Measurements from ENCODE around the gene SETD1B. TPM values are rescaled to one million over a fixed set of nuclear protein-coding genes. Genes with fewer than 3 reads are reported as not detected.

The SETD1B gene
- polyA plus RNA-seq, 1 donor from 2014 or later, result 2.6 TPM

GRCh38 chr12:121812921-121813896 is 9.4 kb downstream of the SETD1B start:
- H3K27me3 ChIP-seq (ENCODE audit: insufficient read depth, low read depth, low read length), result no peaks in the 10 kb centered on the region
- H3K4me3 ChIP-seq (ENCODE audit: low read length), result peak overlapping the region; percentile 81
- no peak for TF ChIP-seq MXI1 (conservative IDR thresholded peaks at IDR 0.05; ENCODE audit: poor library complexity, severe bottlenecking)
- TF ChIP-seq EZH2 (IDR thresholded peaks at IDR 0.05; ENCODE audit: borderline replicate concordance, insufficient read depth, low read length, poor library complexity, severe bottlenecking), result no peak
- no peak for TF ChIP-seq SMC3 (conservative IDR thresholded peaks at IDR 0.05; ENCODE audit: poor library complexity)
- TF ChIP-seq RAD21 (conservative IDR thresholded peaks at IDR 0.05), result no peak
- no peak for TF ChIP-seq EP300 (conservative IDR thresholded peaks at IDR 0.05; ENCODE audit: poor library complexity, severe bottlenecking)
- TF ChIP-seq POLR2AphosphoS5 (IDR thresholded peaks at IDR 0.05), result no peak
- no peak for TF ChIP-seq TAF1 (IDR thresholded peaks at IDR 0.05; ENCODE audit: low read depth)
- no peak for TF ChIP-seq REST (IDR thresholded peaks at IDR 0.05; ENCODE audit: borderline replicate concordance)
- TF ChIP-seq CTCF (IDR thresholded peaks at IDR 0.05; ENCODE audit: poor library complexity, severe bottlenecking), result no peak
- peak overlapping the region; percentile 65 for H3K4me2 ChIP-seq (ENCODE audit: low read length)
- H3K9me3 ChIP-seq (ENCODE audit: low read length), result no peaks in the 10 kb centered on the region
- no peaks in the 10 kb centered on the region for H3K9me2 ChIP-seq (ENCODE audit: insufficient read depth, low read length)
- no peak overlapping the region for H2AFZ ChIP-seq (ENCODE audit: low read depth, low read length)
- peak overlapping the region; percentile 61 for H3K9ac ChIP-seq (ENCODE audit: low read length)
- H3K79me2 ChIP-seq (replicated peaks; ENCODE audit: insufficient read depth, low read length), result peaks cover 62% of the 10 kb centered on the region
- no peaks in the 10 kb centered on the region for H3K36me3 ChIP-seq (ENCODE audit: insufficient read depth, low read length)
- no peak overlapping the region for H3K27ac ChIP-seq (ENCODE audit: low read length)
- peaks cover 31% of the 10 kb centered on the region for H4K20me1 ChIP-seq (ENCODE audit: insufficient read depth)
- H3F3A ChIP-seq (ENCODE audit: insufficient read depth, low read length, poor library complexity, severe bottlenecking), result no peaks in the 10 kb centered on the region

GRCh38 chr12:121813951-121814350 is 10.1 kb downstream of the SETD1B start:
- no peak for TF ChIP-seq RAD21 (conservative IDR thresholded peaks at IDR 0.05)
- TF ChIP-seq SMC3 (conservative IDR thresholded peaks at IDR 0.05; ENCODE audit: poor library complexity), result no peak
- no peak for TF ChIP-seq MXI1 (conservative IDR thresholded peaks at IDR 0.05; ENCODE audit: poor library complexity, severe bottlenecking)
- TF ChIP-seq REST (IDR thresholded peaks at IDR 0.05; ENCODE audit: borderline replicate concordance), result no peak
- TF ChIP-seq EZH2 (IDR thresholded peaks at IDR 0.05; ENCODE audit: borderline replicate concordance, insufficient read depth, low read length, poor library complexity, severe bottlenecking), result no peak
- no peak for TF ChIP-seq EP300 (conservative IDR thresholded peaks at IDR 0.05; ENCODE audit: poor library complexity, severe bottlenecking)
- TF ChIP-seq TAF1 (IDR thresholded peaks at IDR 0.05; ENCODE audit: low read depth), result no peak
- TF ChIP-seq POLR2AphosphoS5 (IDR thresholded peaks at IDR 0.05), result no peak
- no peak for TF ChIP-seq CTCF (IDR thresholded peaks at IDR 0.05; ENCODE audit: poor library complexity, severe bottlenecking)
- Histone ChIP-seq H3K79me2 (replicated peaks; ENCODE audit: insufficient read depth, low read length) (peaks cover 55% of the 10 kb centered on the region), H3K9me3 (ENCODE audit: low read length) (no peaks in the 10 kb centered on the region), H3K9ac (ENCODE audit: low read length) (no peak overlapping the region), H3K27ac (ENCODE audit: low read length) (no peak overlapping the region), H3K9me2 (ENCODE audit: insufficient read depth, low read length) (no peaks in the 10 kb centered on the region), H4K20me1 (ENCODE audit: insufficient read depth) (peaks cover 31% of the 10 kb centered on the region), H3K4me3 (ENCODE audit: low read length) (no peak overlapping the region), H3K27me3 (ENCODE audit: insufficient read depth, low read depth, low read length) (no peaks in the 10 kb centered on the region), H3K36me3 (ENCODE audit: insufficient read depth, low read length) (no peaks in the 10 kb centered on the region), H2AFZ (ENCODE audit: low read depth, low read length) (no peak overlapping the region), H3K4me2 (ENCODE audit: low read length) (no peak overlapping the region), H3F3A (ENCODE audit: insufficient read depth, low read length, poor library complexity, severe bottlenecking) (no peaks in the 10 kb centered on the region)

Data from neural cell (in vitro differentiated cells).